ENCODE measurements around the gene CFAP119.

- TF ChIP-seq POLR2A (IDR thresholded peaks at IDR 0.05; ENCODE audit: low read depth, low read length), result no peak
- TF ChIP-seq CTCF (IDR thresholded peaks at IDR 0.05 in 2 of 3, conservative IDR thresholded peaks at IDR 0.05 in 1 of 3; ENCODE audit: control insufficient read depth in 2 of 3, extremely low read depth in 1 of 3, insufficient read depth in 1 of 3, low read depth in 3 of 3, low read length in 3 of 3), result no peak
- TF ChIP-seq POLR2AphosphoS5 (IDR thresholded peaks at IDR 0.05; ENCODE audit: low read length), result no peak
Measured at GRCh38 chr16:30722916-30723315, 38.9 kb downstream of the CFAP119 start.

Data from GM12878 (cell line).